ENCODE data around the gene SPIB.

Gene SPIB

GRCh38 chr19:50476224-50476906 lies 57.6 kb downstream of the SPIB start, which contains the start of the genes EMC10 and GARIN5A:
TSS of gene EMC10 (plus strand) at chr19:50476507. CDS start at chr19:50476545, 38 bp downstream.
TSS of gene GARIN5A (minus strand) at chr19:50476848. CDS start at chr19:50476388, 460 bp downstream.
- DNase-seq, result peak; percentile 91

DNA sequence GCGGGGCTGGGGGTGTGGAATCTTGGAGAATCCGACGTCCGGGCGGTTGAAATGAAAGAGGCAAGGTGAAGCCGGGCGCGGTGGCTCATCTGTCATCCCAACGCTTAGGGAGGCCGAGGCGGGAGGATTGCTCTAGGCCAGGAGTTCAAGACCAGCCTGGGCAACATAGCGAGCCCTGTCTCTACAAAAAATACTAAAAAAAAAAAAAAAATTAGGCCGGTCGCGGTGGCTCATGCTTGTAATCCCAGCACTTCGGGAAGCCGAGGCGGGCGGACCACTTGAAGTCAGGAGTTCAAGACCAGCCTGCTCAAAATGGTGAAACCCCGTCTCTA lies 58.1 kb downstream of the SPIB start:
- DNase-seq, result no peak

DNA sequence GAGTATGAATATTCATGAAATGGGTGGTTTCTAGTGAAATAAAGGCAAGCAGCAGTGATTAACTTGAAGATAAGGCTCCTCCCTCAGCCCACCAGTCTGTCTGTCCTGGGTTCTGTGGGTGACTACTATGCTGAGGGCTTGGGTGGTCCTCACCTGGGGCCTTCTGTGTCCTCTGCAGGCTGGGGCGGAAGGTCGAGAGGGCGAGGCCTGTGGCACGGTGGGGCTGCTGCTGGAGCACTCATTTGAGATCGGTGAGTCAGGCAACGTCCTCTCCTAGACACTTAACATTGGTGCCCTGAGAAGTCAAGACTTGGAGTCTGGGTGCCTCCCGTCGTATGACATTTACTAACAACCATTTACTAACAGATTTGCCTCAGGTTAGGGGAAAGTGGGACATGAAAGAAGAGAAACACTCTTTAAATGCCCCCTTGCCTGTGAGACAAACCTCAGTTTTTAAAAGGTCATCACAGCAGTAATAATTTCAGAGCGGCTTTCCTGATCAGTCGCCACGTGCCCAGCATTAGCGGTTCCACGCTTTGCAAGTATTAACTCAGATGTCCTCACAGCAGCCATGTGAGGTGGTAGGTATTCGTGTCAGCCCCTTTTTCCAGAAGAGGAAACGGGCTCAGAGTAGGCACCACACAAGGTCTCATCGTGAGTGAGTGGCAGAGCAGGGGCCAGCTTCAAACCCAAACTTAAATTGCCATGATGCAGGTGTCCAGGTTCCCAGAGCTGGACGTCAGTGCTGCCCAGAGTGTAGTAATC lies 59.2 kb downstream of the SPIB start:
- no peak for DNase-seq

DNA sequence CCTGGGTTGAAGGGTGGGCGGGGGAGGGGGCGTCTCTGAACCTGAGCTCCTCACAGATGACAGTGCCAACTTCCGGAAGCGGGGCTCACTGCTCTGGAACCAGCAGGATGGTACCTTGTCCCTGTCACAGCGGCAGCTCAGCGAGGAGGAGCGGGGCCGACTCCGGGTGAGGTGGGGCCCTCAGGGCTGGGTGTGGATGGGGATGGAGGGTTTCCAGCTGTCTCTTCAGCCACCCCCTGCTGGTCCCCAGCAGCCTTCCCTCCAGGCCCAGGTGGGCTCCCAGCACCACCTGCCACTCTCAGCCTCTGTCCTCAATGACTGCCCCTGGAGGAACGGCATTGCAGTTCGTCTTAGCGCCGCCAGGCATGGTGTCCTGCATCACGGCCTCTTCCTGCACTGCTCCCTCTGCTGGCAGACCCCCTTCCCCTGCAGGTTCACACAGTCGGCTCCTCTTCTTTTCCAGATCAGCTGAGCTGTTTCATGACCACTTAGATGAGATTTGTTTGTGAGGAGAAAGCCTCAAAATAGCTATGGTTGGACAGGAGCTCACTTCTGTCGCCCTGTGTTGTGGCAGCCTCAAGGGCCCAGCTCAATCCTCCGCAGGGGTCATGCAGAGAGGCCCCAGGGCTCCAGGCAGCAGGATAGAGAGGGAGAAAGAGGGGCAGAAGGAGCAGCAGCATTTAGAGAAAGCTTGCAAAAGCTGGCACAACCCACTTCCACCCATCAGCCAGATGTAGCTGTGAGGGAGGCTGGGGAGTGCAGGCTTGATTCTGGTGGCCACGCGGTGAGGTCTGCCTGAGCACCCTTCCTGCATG lies 60.4 kb downstream of the SPIB start:
- DNase-seq, result no peak

DNA sequence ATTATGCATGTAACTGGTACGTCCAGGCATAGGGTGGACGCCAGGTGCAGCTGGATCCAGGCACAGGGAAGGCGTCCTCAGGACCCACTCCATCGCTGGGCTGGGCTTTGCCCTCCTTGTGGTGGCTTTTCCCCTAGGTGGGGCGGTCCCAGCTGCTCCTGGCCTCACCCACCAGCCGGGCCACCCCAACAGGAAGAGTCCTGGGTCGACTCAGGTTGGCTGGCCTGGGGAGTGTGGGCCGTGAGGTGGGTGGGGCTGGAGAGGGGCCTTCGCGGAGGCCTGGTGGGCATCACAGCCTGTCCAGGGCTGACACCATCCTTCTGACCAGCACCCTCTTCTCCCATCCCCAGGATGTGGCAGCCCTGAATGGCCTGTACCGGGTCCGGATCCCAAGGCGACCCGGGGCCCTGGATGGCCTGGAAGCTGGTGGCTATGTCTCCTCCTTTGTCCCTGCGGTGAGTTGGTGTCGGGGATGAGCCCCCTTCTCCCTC lies 61.1 kb downstream of the SPIB start:
- DNase-seq, result no peak

DNA sequence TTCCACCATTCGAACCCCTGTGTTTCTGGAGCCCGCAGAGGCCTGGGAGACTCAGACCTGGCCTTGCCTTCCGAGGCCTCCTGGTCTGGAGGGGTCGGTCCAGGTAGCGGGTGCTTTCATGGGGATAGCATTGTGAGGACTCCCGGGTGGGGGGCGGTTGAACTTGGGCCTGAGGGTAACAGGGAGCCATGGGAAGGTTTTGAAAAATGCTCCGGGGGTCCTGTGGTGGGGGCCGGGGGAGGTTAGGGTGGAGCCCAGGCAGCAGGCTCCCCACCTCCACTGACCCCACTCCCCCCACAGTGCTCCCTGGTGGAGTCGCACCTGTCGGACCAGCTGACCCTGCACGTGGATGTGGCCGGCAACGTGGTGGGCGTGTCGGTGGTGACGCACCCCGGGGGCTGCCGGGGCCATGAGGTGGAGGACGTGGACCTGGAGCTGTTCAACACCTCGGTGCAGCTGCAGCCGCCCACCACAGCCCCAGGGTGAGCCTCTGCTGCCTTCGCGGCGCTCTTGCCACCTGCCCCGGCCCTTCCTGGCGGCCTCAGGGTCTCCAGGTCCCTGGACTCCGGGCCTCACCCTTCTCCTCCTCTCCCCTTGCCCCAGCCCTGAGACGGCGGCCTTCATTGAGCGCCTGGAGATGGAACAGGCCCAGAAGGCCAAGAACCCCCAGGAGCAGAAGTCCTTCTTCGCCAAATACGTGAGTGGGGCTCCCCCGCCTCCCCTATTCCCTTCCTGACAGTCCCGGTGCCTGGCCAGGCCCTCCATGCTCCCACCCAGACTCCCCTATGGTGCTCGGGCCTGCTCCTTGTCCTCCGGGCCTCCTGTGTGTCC lies 61.8 kb downstream of the SPIB start:
- no peak for DNase-seq

Measured in activated CD4-positive, alpha-beta T cell treated with anti-CD3 and anti-CD28 coated beads for 1 hour (primary cell).